GM21529 (cell line): ENCODE measurements around the gene LPCAT4.

Source experiments
- ATAC-seq: cut with Tn5 transposase; IDR thresholded peaks from one replicate; pipeline ENCODE4 v1.9.1; 2021; ENCODE audit not compliant: unreplicated experiment

Gene LPCAT4

DNA sequence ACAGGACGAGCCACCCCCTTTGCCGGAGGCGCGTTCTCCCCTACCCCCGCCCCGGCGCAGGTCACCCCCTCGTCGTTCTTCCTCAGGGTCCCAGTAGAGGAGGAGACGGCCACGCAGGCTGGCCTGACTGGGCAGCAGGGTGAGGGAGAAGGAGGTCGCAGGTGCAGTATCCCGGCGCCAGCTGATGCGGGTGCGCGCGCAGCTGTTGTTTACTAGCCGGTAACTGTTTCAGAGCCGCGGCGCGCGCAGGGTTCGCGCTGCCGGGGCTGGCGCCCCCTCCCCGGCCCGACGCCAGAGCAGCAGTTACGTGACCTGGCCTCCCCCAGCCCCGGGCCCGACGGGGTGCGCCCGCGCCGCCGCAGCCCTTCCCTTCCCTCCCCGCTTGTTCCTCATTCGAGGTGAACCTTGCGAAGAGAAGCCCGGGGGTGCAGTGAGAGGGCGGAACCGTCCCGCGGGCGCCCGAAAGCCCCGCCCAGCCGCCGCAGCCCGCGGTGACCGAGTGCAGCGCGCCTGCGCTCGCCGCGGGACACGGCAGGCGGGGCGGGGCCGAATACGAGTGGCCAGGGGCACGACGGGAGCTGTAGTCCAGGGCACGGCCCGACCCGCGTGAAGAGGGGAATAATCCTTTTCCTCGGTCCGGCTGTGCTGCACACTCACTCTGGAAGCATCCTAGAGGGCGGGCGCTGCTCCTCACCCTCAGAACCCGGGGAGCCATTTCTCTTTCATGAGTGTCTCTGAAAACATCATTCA, 29.3 kb downstream of the LPCAT4 start, which contains the start of gene SLC12A6:
Gene SLC12A6, minus strand, starts transcription at position 225 of the 750 bp plus-strand sequence. CDS start 1,101 bp downstream, outside the sequence.
- ATAC-seq: peak; percentile 64

DNA sequence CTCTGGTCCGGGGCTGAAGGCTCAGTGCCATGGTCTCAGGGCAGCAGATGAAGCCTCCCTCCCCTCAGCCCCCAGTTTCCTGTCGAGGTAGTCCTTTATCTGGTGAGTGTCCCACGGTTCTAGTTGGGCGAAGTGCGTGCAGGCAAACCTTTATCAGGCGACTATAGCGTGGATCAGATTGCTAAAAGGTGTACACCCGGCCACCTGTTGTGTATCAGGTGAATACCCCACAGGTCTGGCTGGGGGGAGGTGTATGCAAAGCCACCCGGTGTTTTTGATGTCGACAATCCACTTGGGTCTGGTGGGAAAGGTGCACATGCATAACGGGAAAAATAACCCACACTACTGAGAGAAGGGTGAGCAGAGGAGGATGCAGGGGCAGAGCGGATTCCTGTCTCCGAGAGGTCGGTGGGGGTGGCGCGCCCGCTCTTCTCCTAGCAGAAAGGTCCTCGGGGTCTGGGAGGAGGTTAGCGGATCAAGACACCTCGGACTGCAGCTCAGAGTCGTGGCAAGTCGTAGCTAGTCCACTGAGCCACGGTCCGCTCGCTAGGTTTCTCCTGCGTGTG, 29.9 kb downstream of the LPCAT4 start:
- ATAC-seq: peak; percentile 9

DNA sequence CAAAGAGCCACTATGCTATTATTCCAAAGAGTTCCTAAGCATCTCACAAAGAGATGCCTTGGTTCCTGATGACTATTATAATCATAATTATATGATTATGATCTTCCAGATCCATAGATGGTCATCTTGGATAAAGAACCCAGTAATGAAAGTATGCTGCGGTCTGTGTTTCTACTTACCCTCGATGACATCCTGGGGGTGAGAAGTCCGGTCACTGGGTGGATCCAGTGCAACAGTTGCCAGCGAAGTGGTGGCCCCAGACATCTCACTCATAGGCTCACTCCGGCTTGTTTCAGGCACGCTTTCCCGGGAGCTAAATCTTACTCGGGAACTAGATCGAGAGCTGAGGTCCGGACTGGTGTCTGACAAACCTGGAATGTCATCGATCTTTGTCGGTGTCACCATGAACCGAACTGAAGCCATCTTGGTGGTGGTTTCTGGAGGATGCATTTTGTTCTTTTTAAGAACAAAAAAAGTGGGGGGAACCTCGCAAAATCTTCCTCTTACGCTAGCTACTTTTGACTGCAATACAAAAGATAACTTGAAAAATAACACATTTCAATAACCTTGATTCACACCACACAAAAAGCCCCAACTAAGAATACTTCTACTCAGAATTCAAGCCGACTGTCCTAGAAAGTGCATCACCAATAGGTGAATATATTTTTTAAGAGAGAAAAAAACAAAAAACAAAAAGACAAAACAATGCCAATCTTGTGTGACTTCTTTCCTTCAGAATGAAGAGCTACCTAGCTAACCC, 30.6 kb downstream of the LPCAT4 start:
- no peak for ATAC-seq

DNA sequence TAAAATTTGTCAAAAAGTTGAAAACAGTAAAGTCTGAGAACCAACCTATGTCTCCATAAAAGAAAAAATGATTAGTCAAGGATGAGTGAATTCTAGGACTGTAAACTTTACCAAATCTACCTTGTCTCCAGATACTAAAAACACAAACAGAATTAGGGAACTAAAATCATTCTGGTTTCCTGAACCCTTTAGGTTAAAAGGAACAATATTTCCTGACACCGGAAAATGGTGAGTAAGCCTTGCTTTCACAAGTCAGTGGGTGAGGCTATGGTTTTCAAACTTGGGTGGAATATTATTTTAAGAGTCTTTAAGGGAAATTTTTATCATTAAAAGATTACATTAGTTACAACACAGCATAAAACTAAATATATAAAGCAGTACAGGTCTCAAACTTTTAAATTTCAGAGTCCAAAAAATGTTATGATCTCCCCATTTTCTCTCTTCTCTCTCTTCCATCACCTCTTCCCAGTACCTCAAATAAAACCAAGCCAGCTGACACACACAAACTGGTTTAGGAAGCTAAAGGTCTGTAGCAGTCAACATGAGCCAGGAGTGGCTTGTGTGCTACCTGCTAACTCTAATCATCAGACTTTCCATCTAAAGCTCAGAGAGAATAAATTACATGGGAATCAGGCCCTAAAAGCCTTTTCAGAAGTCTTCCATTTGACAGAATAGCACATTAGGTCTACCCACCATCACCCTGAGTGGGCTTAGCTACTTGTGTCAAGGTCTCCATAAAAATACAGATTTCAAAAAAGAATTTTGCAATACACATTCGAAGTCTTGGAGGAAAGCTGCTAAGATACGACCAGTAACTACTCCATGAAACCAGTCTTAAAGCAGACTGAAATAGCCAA, 31.6 kb downstream of the LPCAT4 start:
- ATAC-seq: no peak

DNA sequence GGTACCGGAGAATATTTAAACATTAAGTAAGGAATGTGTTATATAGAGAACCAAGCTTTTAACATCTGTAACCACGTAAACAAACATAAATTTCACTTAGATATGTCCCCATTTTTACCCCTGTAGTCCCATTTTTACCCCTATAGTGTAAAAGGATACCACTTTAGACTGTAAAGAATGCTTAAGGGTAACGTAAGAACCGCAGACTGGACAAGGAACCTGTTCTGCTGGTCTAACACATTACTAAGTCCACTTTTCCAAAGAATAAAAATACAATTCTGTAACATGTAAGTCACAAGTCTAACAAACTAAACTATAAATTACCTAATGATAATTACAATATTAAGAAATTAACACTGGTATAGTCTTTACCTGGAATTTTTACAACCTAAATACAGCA, 32.3 kb downstream of the LPCAT4 start:
- ATAC-seq: no peak

DNA sequence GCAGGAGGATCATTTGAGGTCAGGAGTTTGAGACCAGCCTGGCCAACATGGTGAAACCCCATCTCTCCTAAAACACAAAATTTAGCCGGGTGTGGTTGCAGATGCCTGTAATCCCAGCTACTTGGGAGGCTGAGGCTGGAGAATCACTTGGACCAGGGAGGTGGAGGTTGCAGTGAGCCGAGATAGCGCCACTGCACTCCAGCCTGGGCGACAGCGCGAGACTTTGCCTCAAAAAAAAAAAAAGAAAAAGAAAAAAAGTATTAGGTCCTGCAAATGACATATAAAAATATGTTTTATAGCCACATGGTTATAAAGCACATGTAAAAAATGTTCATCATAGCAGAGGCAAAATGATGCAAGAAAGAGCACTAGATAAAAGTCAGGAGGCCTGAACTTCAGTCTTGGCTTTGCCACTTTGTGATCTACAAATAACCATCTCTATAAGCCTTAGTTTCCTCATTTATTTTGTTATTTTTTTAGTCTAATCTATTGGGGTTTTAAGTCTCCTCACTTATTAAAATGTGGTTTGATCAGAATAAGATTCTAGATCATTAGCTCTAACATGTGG, 34.4 kb downstream of the LPCAT4 start:
- no peak for ATAC-seq

DNA sequence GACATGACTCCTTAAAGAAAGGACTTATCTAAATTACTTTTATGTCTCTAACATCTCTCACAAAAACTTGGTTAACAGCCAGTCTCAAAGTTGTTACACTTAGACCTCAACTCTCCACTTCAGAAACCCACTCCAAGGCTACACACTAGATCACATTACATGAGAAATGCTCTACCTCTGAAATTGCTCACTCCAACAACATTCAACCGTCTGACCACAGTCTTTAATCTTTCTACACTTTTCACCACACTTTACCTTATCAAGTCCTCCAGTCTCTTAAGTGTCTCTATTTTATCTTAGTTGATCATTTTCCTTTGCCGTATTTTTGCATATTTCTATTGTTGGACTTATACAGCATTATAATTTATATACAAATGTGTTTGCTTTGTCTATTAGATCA, 35.2 kb downstream of the LPCAT4 start:
- ATAC-seq: no peak

DNA sequence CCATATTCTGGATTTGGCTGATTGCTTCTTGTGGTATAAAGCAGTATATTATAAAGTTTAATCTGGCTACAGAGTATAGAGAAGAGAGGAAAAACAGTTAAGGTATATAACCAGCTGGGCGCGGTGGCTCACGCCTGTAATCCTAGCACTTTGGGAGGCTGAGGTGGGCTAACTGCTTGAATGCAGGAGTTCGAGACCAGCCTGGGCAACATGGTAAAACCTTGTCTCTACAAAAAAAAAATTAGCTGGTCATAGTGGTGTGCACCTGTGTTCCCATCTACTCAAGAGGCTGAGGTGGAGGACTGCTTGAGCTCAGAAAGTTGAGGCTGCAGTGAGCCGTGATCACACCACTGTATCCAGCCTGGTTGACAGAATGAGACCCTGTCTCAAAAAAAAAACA, 36.7 kb downstream of the LPCAT4 start:
- ATAC-seq: no peak

DNA sequence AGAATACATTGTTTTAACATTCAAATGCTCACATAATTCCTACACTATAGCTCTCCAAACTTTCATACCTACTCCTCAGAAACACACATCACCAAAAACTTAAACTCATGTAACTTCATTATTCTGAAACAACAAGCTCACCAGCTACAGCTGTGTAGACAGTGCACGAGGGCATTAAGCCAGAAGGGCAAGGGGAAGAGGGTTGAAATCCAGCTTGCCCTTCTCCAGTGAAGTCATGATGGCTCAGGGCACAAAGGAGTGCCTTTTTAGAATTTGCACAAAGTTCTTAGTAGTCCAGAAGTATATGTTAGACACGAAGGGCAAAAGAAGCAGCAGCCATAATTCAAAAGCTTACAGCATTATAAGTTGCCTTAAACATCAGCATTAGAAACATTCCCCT, 38.0 kb downstream of the LPCAT4 start:
- ATAC-seq: no peak

DNA sequence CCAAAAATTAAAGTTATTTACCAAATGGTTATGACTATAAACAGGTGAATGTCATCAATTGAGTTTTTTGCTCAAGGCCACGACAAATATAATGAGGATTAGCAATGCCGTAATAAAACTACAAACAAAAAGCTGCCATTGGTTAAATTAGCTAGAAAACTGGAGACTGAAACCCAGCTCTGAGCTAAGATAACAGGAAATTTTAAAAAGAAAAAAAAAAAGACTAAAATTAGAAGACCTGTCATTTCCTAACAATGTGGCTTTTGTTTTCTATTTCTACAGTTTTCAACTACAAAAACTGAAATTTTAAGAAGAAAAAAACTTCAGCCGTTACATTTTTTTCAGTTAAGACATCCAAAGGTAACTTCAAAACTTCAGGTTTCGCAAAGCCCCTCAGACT, 39.1 kb downstream of the LPCAT4 start:
- peak; percentile 55 for ATAC-seq

DNA sequence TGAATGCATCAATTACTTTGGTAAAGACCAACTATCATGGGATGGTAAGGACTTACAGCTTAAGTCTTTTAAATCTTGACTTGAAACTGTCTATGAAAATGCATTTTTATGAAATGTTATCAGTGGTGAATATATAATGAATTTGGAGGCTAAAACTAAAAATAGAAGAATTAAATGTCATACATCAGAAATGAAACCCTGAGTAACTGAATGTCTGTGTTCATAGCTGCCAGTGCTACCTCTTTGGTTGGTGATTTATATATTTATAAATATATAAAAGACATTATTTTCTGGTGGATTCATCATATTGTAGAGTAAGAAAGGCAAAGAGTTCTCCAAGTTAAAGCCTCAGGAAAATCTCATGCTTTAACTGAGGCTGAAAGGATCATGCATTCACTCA, 41.6 kb downstream of the LPCAT4 start:
- no peak for ATAC-seq

DNA sequence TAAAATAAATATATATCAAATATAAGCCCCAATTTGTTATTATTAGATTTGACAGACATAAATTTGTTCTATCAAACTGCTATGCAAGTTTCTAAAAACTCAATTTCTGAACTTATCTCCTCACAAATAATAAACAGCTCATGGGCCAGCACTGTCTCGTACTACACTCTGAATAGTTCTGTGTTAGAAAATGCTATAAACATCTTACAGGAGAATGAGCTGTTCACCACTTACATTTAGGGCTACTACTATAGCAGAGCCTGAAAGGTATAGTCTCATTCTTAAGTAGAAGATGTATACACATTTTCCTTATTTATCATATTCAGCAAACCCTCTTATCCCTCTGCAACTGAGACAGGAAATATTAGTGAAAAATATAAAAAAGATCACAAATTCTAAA, 42.1 kb downstream of the LPCAT4 start:
- ATAC-seq: no peak

DNA sequence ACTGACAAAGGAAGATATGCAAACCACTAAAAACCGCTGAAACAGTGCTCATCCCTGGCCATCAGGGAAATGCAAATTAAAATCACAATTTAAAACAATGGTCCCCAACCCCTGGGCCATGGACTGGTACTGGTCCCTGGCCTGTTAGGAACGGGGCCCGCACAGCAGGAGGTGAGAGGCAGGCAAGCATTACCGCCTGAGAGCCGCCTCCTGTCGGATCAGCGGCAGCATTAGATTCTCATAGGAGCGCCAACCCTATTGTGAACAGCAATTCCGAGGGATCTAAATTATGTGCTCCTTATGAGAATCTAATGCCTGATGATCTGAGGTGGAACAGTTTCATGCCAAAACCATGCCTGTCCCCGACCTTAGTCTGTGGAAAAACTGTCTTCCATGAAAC, 43.8 kb downstream of the LPCAT4 start:
- no peak for ATAC-seq

DNA sequence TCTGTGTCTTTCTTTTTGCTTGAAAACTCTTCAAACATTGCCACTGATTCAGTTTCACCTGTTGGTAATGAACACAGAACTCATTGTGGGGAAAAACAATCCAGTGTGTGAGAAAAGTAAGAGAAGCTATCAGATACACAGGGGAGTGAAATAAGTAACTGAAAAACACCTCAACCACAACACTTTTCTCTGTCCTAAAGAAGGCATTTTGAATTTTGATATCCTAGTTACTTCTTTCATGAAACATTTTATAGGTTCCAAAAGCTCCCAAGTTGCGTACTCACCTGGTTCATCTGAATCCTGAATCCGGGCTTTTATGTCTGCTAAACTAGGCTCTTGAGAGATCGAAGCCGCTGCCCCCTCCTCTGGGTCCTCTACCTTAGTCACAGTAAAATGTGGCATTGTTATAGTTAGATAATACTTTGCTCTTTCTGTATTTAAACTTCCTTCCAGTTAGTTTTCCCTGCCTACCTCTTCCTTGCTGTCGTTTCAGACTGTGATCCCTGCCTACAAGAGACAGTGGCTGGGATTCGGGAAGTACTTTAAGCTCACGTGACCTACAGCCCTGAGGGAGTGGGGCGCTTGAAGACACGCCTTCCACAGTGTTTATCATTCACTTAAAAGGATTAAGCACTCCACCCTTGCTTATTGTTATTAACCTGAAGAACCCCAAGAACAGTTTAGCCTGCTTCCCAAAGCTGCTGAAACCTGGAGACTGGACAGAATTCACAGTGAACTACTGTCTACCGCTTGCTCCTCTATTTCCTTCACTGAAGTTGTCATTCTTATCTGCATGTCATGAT, 48.5 kb downstream of the LPCAT4 start:
- peak; percentile 84 for ATAC-seq

DNA sequence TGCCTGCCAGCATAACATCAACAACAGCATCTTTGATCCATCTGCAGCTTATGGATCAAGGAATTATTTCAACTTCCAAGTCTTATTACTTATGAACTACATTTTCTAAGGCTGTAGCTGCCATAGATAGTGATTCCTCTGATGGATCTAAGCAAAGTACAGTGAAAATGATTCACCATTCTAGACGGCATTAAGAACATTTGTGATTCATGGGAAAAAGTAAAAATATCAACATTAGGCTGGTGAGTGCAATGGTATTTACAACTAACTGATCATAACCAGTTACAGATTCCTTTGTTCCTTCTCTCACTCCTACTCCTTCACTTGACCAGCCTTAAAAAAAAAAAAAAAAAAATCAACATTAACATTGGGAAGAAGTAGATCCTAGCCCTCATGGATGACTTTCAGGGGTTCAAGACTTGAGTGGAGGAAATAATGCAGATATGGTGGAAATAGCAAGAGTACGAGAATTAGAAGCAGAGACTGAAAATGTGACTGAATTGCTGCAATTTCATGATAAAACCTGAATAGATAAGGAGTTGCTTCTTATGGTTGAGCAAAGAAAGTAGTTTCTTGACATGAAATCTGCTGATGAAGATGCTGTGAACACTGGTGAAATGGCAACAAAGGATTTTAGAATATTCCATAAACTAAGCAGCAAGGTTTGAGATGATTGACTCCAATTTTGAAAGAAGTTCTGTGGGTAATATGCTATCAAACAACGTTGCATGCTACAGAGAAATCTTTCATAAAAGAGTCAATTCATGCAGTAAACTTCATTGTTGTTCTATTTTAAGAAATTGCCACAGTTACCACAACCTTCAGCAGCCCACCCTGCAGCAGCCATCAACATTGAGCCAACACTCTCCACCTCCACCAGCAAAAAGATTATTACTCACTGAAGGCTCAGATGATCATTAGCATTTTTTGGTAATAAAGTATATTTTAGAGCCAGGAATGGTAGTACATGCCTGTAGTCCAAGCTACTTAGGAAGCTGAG, 52.2 kb downstream of the LPCAT4 start:
- no peak for ATAC-seq

DNA sequence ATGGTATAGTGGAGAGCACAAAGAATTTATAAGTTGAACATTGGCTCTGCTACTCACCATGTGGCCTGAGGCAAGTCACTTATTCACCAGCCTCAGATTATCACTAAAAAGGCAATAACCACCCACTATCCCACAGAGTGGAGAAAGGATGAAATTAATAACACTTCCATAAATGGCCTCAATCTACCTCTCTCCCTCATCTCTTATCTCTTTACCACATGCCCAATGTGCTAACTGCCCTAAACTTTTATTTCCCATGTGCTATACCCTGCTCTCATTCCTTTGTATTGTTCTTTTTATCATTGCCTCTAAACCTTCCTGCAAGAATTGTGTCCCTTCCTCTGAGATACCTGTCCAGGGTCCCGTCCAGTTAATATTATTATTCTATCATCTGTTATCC, 55.4 kb downstream of the LPCAT4 start:
- ATAC-seq: no peak
